GM21515 (cell line): ENCODE measurements around the gene MPRIP.
"Not testable (repeated sequence)": the region's sequence is repeated elsewhere in the genome, so short reads cannot be mapped to it uniquely, and the experiment has no call there.

Experiments used
- ATAC-seq: cut with Tn5 transposase; IDR thresholded peaks from one replicate; pipeline ENCODE4 v1.9.1; 2021; ENCODE audit not compliant: unreplicated experiment

Gene MPRIP

DNA sequence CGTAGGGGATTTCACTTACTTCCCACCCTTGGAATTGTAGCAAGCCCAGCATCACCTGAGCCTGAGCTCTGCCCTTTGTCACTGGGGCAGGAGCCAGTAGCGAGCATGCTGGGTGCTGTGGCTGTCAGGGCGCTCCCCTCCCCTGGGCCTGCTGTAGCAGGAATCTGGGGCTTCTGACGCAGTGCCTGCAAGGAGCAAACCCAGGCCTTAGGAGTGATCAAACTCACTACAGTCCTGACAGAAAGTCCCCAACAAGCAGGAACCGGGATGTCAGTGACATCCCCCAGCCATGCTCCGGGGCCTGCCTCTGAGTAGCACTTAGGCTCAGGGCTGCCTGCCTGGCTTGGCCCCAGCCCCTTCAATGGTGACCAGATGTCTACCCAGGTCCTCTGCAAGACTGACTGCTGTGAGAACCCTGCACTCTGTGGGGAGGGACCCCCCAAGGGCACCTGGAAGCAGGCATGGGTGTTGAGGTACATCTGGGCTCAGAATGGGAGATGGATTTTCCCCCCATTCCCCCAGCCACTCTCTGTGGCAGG, 140.4 kb downstream of the MPRIP start:
- ATAC-seq: no peak

DNA sequence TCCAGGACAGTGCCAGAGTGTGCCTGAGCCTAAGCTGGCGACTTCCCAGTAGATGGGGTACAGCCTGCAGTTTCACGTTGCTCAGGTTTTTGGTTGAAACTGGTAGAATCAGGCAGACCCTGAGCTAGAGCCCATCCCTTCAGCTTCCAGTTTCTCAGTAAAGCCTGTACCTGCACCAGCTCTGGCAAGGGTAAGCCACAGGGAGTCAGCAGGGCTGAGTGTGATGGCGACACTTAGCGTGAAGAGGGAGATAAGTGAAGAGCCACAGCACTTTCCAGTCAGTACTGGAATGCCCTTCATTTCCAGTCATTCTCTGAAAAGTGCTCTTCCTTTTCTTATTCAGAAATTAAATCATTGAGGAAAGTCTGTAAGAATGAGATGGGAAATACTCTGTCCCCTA, 141.5 kb downstream of the MPRIP start:
- no peak for ATAC-seq

DNA sequence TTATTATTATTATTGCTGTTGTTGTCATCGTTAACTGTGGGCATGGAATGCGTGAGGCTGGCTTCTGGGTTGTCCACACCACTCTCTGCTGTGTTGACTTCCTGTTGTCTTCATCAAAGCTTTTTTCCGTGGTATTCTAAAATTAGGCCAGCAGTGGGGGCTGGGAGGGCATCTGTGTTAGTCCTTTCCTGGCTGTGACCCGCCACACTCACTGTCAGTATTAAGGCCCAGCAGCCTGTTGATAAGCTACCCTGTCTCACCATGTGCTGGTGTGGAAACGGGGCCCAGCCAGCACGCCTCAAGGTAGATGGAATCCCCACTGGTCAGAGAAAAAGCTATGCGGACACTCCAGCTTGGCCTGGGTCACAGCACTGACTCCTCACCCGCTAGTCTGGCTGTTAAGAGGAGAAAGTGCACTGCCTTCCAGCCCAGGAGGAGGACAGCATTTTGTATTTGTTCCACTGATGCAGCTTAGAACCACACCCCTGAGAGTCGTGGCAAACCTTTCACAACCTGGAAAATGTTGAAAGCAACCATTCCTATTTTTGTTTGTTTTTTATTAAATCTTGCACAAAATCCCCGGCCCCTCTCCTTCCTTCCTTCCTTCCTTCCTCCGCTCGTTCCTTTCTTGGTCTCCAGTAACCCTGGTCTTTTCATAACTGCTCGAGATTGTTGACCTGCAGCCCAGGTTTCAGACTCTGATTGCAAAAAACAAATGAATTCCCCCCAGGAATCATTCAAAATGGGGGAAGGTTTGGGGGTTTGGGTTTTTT, 142.9 kb downstream of the MPRIP start:
- ATAC-seq: not testable (repeated sequence)

DNA sequence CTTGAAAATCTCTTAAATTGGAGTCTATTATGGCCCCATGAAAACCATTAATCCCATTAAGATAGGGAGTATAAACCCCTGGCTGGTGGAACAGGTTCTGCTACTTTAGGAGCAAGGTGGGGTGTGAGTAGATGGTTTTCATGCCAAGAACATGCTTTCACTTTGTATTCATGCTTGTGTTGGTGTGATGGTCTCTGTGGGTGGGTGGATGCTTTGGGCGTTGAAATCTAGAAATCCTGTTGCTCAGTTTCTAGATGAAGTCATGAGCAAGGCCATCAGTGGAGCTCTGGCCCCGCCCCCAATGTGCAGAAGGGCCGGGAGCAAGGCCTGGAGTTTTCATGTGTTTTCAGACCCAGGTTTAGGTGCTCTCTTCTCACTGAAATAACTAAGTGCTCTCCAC, 143.8 kb downstream of the MPRIP start:
- no peak for ATAC-seq

DNA sequence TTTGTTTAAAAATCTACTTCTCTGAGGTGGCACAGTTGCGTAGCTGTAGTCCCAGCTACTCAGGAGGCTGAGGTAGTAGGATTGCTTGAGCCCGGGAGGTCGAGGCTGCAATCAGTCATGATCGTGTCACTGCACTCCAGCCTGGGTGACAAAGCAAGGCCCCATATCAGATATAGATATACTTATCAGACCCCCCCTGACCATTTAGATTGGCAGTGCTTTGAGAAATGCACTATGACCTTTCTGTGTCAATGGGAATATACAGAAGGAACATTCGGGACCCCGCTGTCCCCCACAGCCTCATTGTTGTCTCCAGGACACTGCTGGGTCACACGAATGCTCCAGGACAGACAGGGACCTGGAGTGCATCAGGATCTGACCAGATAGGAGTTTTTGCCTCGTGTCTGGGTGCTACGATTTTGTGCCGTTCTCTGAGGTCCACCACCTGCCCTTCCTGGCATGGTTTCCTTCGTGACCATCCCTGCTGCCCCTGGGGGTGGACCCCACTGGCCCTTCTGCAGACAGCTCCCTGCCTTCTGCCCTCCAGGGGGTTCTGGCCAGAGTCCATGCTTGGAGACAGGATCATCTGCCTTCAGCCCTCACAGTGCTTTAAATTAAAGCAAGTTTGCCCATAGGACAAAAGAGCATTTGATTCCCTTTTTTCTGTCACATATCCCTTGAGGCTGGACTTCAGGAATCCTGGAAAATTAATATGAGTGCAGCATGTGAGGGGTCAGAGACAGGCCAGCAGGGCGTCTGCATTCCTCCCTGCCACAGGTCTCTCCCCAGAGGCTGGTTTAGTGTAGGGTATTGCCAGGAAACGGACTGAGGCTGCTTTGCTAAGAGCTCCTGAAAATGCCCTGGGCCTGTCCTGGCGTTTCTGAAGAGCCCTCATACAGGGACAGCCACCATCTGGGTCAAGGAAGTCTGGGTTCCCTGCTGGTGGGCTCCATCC, 144.6 kb downstream of the MPRIP start:
- ATAC-seq: no peak

DNA sequence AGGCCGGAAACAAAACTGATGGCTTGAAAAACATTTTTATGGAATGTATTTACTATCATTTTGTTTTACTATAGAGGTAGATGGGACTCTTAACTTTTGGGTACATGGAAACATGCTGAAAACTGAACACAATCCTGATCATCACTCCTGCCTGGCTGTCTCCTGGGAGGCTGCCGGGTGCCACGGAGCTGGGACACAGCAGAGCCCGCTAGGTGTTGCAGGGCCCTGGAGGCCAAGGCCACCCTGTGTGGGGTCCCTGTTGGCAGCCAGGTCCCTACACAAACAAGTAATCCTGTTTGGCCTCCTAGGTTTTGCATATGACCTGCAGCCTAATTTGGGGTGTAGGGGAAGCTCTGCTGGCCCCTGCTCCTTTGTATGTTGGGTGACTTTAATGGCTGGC, 146.3 kb downstream of the MPRIP start:
- no peak for ATAC-seq

DNA sequence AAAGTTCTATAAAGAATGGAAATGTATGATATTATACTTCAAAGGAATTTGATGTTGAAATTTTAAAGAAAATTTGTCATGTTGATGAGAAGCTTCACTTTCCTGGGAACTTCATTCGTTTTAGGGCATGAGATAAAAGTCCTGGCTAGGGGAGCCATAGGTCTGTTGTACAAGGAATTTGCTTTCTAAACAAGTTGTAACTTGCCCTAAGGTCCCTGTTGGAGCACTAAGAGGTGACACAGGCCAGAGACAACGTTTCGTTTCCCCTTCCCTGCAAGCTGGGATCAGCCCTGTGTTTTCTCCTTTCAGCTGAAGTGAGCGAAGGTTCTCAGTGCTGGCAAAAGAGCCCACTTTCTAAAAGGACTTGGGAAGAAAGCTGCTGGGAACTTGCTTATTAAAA, 147.3 kb downstream of the MPRIP start:
- no peak for ATAC-seq

DNA sequence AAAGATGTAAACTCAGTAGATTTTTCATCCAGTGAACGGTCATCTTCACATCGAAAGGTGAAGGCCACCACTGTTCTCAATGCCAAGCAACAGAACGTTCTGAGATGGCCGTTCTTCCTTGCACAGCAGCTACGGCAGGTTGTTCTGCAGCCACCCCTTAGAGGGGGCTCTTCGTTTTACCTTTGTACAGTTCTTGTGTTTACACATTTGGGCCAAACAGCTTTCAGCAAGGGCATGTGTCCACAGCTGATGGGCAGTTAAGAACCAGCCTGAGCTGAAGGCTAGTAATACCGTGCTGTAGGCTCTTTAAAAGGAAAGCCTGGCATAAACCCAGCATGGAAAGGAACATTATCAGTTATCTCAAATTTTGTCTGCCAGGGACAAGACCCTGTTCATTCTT, 147.9 kb downstream of the MPRIP start:
- no peak for ATAC-seq

DNA sequence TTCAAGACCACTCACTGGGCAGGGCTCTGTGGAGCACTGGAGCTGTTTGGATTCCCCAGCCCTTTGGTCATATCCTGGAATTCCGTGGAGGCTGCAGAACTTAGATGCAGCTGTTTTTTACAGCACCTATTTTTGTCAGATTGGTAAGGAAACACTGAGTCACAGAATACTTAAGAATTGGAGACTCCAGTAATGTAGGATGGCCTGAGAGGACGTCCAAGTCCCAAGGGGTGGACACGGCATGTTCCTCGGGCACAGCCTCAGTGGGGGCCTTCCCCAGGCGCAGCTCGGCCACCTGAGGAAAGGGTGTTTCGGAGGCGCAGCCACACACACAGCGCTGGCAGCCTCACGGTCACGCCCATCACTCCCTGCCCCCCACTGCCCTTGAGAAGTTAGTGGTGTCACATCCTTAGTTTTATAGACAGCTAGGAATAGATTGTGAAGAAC, 149.1 kb downstream of the MPRIP start:
- no peak for ATAC-seq

DNA sequence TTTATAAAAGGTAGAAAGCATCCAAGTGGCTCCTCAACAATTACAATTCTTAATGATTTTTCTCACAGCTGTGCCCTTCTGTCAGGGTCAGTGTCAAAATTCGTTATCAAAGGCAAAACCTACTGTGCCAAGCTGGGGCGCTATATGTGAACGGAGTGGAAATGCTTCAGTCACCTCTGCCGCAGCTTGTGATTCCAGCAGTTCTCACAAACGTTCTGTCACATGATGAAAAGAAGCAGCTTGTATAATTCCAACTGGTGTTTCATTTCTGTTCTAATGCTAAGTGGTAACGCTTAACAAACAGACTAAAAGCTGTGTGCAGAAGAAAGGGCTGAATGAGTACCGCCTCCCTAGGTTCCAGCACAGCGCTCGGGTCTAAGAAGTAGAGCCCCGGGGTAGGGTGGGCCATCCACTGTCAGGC, 149.7 kb downstream of the MPRIP start:
- no peak for ATAC-seq

DNA sequence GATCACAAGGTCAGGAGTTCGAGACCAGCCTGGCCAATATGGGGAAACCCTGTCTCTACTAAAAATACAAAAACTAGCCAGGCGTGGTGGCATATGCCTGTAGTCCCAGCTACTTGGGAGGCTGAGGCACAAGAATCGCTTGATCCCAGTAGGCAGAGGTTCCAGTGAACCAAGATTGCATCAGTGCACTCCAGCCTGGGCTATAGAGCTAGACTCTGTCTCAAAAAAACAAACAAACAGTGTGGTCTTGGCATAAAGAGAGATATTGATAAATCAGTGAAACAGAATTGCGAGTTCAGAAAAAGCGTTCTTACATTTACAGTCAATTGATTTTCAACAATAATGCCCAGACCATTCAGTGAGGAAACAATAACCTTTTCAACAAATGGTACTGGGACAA, 153.2 kb downstream of the MPRIP start:
- ATAC-seq: not testable (repeated sequence)

DNA sequence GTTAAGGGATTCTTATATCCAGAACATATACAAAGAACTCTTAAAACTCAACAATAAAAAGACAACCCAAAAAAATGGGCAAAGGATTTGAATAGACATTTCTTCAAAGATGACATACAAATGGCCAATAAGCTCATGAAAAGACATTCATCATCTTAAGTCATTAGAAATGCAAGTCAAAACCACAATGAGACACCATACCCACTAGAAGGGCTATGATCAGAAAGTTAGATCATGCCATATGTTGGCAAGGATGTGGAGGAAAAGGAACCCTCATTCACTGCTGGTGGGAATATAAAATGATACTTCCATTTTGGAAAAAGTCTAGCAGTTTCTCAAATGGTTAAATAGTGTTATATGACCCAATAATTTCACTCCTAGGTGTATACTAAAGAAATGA, 154.5 kb downstream of the MPRIP start:
- no peak for ATAC-seq

DNA sequence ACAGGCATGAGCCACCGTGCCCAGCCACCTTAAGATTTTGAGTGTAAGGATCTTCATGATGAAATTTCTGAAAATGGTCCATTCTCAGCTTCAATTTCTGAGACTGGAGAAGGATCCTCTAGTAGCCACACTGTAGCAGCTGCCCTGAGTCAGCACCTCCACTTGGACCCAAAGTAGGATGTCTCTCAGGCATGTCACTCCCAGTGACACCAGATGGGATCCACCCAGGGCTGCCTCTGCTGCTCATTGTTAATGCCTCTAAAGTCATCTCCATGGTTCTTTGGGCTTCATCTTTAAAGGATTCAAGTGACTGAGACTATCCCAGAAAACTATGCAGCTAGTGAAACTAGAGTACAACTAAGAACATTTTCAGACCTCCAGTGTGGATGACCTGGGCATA, 156.0 kb downstream of the MPRIP start:
- ATAC-seq: no peak

DNA sequence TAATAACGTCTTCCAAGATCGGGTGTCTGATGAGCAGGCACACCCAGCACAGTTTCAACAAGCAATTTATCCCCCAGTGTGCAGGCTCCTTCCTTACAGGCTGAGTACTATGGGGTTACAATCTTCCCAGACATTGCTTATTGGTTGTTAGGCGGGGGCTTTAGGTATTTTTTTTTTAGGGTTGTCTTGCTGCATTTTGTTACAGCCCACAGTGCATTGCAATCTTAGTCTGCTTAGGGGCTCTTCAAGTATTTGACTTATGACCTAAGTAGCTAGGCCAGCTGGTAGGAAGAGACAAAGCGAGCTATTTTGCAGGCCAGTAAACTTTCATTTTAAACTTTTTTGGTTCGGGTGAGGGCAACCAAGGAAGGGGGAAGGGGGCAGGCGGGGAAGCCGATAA, 158.1 kb downstream of the MPRIP start:
- no peak for ATAC-seq

DNA sequence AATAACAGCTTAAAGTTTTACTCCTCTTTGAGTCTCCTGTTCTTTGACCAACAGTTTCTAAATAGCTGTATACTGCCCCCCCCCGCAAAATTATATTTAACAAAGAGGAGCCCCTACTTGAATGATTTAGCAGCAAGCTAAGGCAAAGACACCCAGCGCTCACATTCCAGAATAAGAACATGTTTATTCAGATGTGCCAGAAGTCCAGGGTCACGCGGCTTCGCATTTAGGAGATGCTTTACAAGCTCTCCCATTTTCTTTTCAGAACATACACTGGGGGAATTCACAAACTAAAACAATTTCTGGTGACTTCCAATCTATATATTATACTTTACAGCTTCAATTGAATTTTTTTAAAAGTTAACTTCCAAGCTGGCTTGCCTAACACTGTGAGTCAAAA, 158.6 kb downstream of the MPRIP start:
- ATAC-seq: no peak

DNA sequence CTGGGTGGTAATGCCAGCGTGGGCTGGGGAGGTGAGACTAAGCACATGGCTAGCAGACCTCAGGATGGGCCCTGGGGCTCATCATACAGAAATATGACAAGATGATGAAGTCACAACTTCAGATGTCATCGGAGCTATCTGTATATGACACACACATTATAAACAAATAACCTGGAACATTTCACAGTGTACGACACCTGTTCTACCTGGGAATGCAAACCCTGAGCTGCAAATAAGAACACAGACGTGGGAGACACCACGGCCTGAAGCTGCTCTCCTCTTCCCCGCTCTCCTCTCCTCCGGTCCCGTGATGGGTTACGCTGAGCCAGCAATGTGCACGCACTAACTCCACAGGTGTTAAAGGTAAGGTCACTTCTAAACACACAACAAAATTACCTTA, 159.0 kb downstream of the MPRIP start:
- no peak for ATAC-seq

DNA sequence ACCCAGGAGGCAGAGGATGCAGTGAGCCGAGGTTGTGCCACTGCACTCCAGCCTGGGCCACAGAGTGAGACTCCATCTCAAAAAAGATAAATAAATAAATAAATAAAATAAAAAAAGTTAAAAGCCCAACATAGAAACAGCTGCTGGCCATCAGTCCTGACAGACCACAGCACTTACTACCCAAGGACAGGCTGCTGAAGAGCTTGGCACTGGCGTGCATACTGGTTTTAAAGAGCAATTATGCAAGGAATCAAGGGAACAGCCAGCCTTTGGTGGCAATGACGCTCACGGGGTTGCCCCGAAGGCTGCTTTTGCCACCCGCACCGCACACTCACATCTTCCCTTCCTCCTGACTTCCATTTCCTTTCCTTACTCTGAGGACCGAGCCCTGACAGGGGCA, 159.7 kb downstream of the MPRIP start:
- no peak for ATAC-seq

DNA sequence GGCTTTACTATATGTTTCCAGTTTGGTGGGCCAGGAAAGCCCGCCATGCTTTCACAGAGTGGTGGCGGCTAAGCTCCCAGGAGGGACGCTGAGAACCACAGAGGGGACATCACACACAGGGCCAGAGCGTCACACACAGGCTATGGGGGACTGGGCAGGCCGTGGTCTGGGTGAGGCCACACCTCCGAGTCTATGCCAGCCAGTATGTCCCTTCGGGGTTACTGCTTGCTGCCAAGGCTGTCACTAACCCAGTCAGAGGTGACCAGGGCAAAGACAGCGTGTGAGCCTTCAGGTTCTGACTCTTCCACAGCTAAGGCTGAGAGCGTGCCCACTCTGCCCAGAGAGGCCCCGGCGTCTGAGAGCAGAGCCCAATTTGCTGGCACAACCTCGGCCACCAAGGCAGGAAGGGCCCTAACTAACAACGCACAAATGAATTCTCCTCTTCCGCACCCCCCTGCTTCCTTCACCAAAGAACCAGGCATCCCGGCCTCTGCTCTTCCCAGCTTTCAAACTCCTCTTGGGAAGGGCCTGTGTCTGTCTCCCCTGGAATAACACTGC, 161.0 kb downstream of the MPRIP start:
- no peak for ATAC-seq

DNA sequence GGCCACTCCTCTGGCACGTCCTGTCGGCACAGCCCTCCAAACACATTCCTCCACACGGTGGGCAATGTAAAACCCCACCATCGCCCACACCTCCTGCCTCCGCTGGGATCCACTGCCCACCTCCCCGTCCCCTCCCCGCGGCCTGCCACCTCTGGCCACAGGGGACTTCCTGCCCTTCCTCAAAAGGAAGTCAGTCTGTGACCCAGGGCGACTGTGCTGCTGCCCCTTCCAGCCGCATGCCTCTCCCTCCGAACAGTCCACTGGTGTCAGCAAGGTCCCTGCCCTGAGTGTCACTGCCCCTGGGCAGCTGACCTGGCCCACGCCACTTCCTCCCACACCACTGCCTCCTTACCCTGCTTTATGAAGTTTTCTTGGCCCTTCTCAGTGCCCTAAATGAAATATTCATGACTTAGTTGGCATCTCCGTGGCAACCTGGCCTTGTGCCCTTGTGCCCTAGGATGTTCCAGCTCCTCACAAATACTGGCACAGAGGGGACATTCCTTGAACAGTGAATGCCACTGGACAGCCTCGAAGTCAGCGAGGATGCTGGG, 161.9 kb downstream of the MPRIP start:
- no peak for ATAC-seq

DNA sequence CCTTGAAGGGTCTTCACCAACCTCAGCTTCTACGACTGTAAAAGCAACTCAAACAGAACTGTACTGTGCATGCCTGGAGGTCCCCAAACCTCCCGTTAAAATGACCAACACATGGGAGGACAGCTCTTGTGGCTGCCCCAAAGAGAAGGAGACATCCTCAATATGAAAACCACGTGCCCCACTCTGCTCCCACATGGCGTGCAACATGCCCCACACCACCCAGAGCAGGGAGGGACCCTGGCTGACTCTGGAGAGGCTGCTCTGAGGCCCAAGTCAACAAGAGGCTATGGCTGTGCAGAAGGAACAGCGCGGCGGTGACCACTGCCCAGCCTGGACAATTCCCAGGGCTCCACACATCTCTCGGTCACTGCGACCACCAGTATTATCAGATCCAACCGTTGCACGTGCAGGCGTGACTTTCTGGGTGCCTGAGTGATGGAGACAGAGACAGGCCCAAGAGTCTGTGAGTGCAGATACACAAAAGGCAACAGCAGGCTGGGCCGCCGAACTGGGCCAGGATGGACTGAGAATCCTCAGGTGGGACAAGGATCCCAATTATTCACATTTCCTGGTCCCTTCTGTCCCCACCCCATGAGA, 162.5 kb downstream of the MPRIP start:
- no peak for ATAC-seq
